HG03521 (cell line): ENCODE results near the gene MCTP2.

ENCODE experiments used
- ATAC-seq: cut with Tn5 transposase; IDR thresholded peaks from one replicate; pipeline ENCODE4 v1.9.1; 2021; ENCODE audit warnings: mild to moderate bottlenecking, moderate library complexity; ENCODE audit not compliant: unreplicated experiment

Gene MCTP2

DNA sequence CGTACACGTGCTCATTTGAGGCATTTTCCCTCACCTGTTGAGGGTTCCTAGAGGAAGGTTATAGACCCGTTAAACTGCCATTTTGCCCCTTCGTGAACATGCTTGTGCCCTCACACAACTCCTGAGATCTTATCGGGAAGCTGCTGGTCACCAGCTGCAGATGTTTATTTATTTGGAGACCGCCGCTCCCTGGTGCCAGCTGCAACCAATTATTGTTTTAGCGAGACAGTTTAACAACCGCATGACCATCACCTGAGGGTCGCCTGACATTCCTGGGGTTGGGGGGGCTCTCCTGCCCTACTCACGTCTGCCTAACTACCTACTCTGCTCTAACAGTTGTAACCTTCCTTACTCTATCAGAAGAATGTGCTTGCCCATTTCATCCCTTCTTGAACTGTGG, 292.5 kb downstream of the MCTP2 start:
- ATAC-seq: no peak

DNA sequence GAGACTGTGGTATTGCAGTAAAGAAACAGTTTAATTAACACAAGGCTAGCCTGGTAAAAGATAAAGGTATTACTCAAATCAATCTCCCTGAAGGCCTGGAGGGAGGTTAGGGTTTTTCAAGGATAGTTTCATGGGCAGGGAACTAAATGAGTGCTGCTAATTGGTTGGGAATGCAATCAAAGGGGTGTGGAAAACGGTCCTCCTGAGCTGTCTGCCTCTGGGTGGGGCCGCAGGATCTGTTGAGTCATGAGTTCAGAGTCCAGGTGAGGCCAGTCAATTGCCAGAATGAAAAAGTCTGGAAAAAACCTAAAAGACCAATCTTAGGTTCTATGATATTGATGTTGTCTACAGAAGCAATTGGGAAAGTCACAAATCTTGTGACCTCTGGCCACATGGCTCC, 293.2 kb downstream of the MCTP2 start:
- ATAC-seq: no peak

DNA sequence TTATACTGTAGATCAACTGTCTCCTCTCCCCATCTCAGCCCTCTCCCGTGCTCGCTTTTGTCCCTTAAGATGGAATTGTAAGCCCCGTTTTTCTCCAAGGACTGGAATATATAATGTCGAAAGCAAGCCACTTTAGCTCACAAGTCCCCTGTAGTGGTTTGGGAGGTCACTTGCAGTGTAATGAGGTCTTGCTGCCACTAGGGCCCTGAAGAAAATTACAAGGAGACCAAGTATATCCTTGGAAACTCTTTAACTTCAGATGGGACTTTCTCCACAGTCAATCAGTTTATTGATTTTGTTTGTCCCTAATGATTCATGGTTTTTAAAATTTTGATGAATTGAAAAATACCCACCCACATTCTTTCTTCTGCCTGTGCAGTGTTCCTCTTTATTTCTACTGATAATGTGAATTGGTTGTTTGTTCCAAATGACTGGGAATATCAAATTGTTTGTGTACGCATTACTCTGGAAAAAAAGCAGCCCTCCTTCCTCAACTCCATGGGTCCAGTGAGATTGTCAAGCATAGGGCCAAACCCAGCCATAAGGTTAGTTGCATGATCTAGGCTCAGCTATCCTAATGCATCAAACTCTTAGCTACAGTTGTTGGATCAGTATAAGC, 294.8 kb downstream of the MCTP2 start:
- ATAC-seq: peak; percentile 75

DNA sequence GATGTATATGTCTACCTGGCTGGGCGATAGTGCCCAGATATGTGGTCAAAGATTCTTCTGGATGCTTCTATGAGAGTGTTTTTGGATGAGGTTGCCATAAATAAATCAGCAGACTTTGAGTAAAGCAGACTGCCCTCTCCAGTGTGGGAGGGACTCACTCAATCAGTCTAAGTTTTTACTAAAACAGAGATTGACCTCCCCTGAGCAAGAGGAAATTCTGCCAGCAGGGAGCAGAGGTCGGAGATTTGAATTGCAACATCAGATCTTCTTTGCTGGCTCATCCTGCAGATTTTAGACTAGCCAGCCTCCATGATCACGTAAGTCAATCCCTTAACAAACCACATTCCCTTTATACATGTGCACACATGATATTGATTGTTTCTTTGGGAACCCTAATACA, 300.9 kb downstream of the MCTP2 start:
- no peak for ATAC-seq
